H1 (cell line): ENCODE results near the gene LACTB. TPM values are rescaled to one million over a fixed set of nuclear protein-coding genes. Genes with fewer than 3 reads are reported as not detected.

Experiments used
- CTCF ChIA-PET: fragments of 300-600 bp; sonication (Branson Sonifier 250); formaldehyde crosslinking; loops from one replicate; lab custom pipeline; 2021; ENCODE audit not compliant: partially characterized antibody; lab: Charles Lee
- POLR2A ChIA-PET: fragments of 300-600 bp; sonication (Branson Sonifier 250); formaldehyde crosslinking; loops from one replicate; lab custom pipeline; 2021; ENCODE audit warnings: inconsistent platforms; ENCODE audit not compliant: partially characterized antibody; lab: Charles Lee
- DNase-seq, 2 experiments: peaks; one replicate each; pipeline versions ENCODE4 v3.0.0 to v3.0.0-alpha.2; 2010 to 2022; ENCODE audit warnings: low spot score in 2 of 2, low read depth in 1 of 2, mixed read lengths in 1 of 2
- FAIRE-seq: peaks from 2 replicates; lab custom pipeline; 2011; peaks lifted over from hg19 to GRCh38; lab: Jason Lieb, UNC
- H2AFZ ChIP-seq: 2 replicates; pipeline ENCODE4 v1.8.1; 2012; ENCODE audit warnings: low read length, inconsistent platforms
- H2AK5ac ChIP-seq: 2 replicates; pipeline ENCODE4 v1.6.1; 2013; ENCODE audit warnings: low read depth, low read length
- H2BK120ac ChIP-seq: replicated peaks from 2 replicates; pipeline ENCODE3; 2013; ENCODE audit warnings: low read depth, low read length, inconsistent platforms
- H2BK12ac ChIP-seq: 2 replicates; pipeline ENCODE4 v1.6.1; 2013; ENCODE audit warnings: low read depth, low read length
- H2BK15ac ChIP-seq: 2 replicates; pipeline ENCODE4 v1.6.1; 2013; ENCODE audit warnings: low read length
- H2BK20ac ChIP-seq: 2 replicates; pipeline ENCODE4 v1.6.1; 2013; ENCODE audit warnings: low read length
- H2BK5ac ChIP-seq: 2 replicates; pipeline ENCODE4 v1.6.1; 2013; ENCODE audit warnings: low read depth, low read length
- H3K14ac ChIP-seq: 2 replicates; pipeline ENCODE4 v1.6.1; 2013; ENCODE audit warnings: inconsistent platforms; ENCODE audit not compliant: insufficient read length
- H3K18ac ChIP-seq: 2 replicates; pipeline ENCODE4 v1.6.1; 2013; ENCODE audit warnings: low read length; ENCODE audit errors: extremely low read depth
- H3K23ac ChIP-seq: 2 replicates; pipeline ENCODE4 v1.6.1; 2013; ENCODE audit warnings: inconsistent platforms; ENCODE audit not compliant: insufficient read length
- H3K23me2 ChIP-seq: 2 replicates; pipeline ENCODE4 v1.6.1; 2013; ENCODE audit warnings: low read depth, low read length
- H3K27ac ChIP-seq: 2 replicates; pipeline ENCODE4 v1.6.1; 2011; ENCODE audit warnings: low read depth, low read length, inconsistent platforms
- H3K27me3 ChIP-seq, 4 experiments: replicated peaks in 1 of 4; 1 replicate in 1 of 4; 2 replicates in 3 of 4; pipeline versions ENCODE4 v1.6.1 to v1.8.1; 2011 to 2013; ENCODE audit warnings: low read length in 3 of 4, mild to moderate bottlenecking in 3 of 4, inconsistent platforms in 2 of 4, mixed read lengths in 2 of 4, moderate library complexity in 1 of 4; ENCODE audit not compliant: control insufficient read depth in 3 of 4, insufficient read depth in 3 of 4; ENCODE audit errors: extremely low read depth in 1 of 4
- H3K36me3 ChIP-seq, 4 experiments: 2 replicates each; pipeline versions ENCODE4 v1.6.1 to v1.8.1; 2011 to 2013; ENCODE audit warnings: mild to moderate bottlenecking in 4 of 4, low read length in 3 of 4, moderate library complexity in 2 of 4, control low read depth in 1 of 4, inconsistent platforms in 1 of 4; ENCODE audit not compliant: insufficient read depth in 4 of 4, control insufficient read depth in 2 of 4
- H3K4ac ChIP-seq: replicated peaks from 2 replicates; pipeline ENCODE3; 2013; ENCODE audit warnings: low read length, low read depth, mixed read lengths, inconsistent platforms; ENCODE audit not compliant: insufficient read length
- H3K4me1 ChIP-seq, 4 experiments: replicated peaks in 1 of 4; 1 replicate in 1 of 4; 2 replicates in 3 of 4; pipeline versions ENCODE4 v1.6.1 to v1.8.1; 2011 to 2013; ENCODE audit warnings: low read length in 3 of 4, inconsistent platforms in 2 of 4, mixed read lengths in 1 of 4; ENCODE audit not compliant: insufficient read depth in 4 of 4, control insufficient read depth in 3 of 4
- H3K4me2 ChIP-seq, 2 experiments: 2 replicates each; pipeline versions ENCODE4 v1.6.1 to v1.8.1; 2011 to 2013; ENCODE audit warnings: low read depth in 2 of 2, low read length in 2 of 2, control low read depth in 1 of 2, inconsistent platforms in 1 of 2, mild to moderate bottlenecking in 1 of 2; ENCODE audit not compliant: insufficient read depth in 1 of 2
- H3K4me3 ChIP-seq, 4 experiments: fragments of 200-600, 300-600 bp in 1 of 4; sonication (generic), shearing (Covaris generic), sonication (Bioruptor Twin) in 1 of 4; 2 replicates each; pipeline versions ENCODE4 v1.5.1 to v1.8.1; 2011 to 2016; ENCODE audit warnings: low read length in 4 of 4, low read depth in 3 of 4, control low read depth in 2 of 4, inconsistent platforms in 2 of 4, mild to moderate bottlenecking in 2 of 4, mixed read lengths in 1 of 4, moderate library complexity in 1 of 4; ENCODE audit not compliant: insufficient read depth in 2 of 4; ENCODE audit errors: extremely low read depth in 1 of 4
- H3K56ac ChIP-seq: replicated peaks from 2 replicates; pipeline ENCODE3; 2013; ENCODE audit warnings: low read depth, mild to moderate bottlenecking, mixed read lengths, low read length, inconsistent platforms; ENCODE audit not compliant: insufficient read length
- H3K79me1 ChIP-seq: 2 replicates; pipeline ENCODE4 v1.6.1; 2013; ENCODE audit warnings: low read depth, low read length, control low read depth
- H3K79me2 ChIP-seq, 2 experiments: 2 replicates each; pipeline versions ENCODE4 v1.6.1 to v1.8.1; 2012 to 2013; ENCODE audit warnings: low read length in 2 of 2, mild to moderate bottlenecking in 2 of 2, inconsistent platforms in 1 of 2; ENCODE audit not compliant: insufficient read depth in 2 of 2, control insufficient read depth in 1 of 2
- H3K9ac ChIP-seq, 4 experiments: replicated peaks in 1 of 4; 1 replicate in 1 of 4; 2 replicates in 3 of 4; pipeline versions ENCODE4 v1.6.1 to v1.8.1; 2011 to 2013; ENCODE audit warnings: low read depth in 3 of 4, low read length in 3 of 4, control low read depth in 2 of 4, mild to moderate bottlenecking in 2 of 4, moderate library complexity in 2 of 4, inconsistent platforms in 1 of 4; ENCODE audit errors: extremely low read depth in 1 of 4
- H3K9me3 ChIP-seq, 2 experiments: 2 replicates each; pipeline versions ENCODE4 v1.6.1 to v1.8.1; 2012 to 2013; ENCODE audit warnings: mild to moderate bottlenecking in 2 of 2, moderate library complexity in 2 of 2, control low read depth in 1 of 2, inconsistent platforms in 1 of 2, low read depth in 1 of 2, low read length in 1 of 2, mixed read lengths in 1 of 2; ENCODE audit not compliant: insufficient read depth in 2 of 2
- H4K20me1 ChIP-seq, 2 experiments: replicated peaks in 1 of 2; 2 replicates each; pipeline versions ENCODE3 to v1.8.1; 2011 to 2013; ENCODE audit warnings: inconsistent platforms in 2 of 2, low read length in 2 of 2, mild to moderate bottlenecking in 1 of 2; ENCODE audit not compliant: insufficient read depth in 2 of 2, control insufficient read depth in 1 of 2
- H4K5ac ChIP-seq: 2 replicates; pipeline ENCODE4 v1.6.1; 2013; ENCODE audit warnings: low read length, low read depth, mixed read lengths, inconsistent platforms; ENCODE audit not compliant: insufficient read length
- H4K8ac ChIP-seq: 2 replicates; pipeline ENCODE4 v1.8.0; 2013; ENCODE audit warnings: mild to moderate bottlenecking, moderate library complexity, low read length, inconsistent platforms; ENCODE audit not compliant: insufficient read depth; ENCODE audit errors: extremely low read depth
- H4K91ac ChIP-seq: replicated peaks from 2 replicates; pipeline ENCODE3; 2013; ENCODE audit warnings: low read length, mixed read lengths, inconsistent platforms; ENCODE audit not compliant: insufficient read length
- ATF3 ChIP-seq: IDR thresholded peaks from 2 replicates; pipeline ENCODE4 v1.6.1; 2011; ENCODE audit warnings: low read depth, mild to moderate bottlenecking, low read length; ENCODE audit not compliant: insufficient read depth
- BCL11A ChIP-seq, 2 experiments: IDR thresholded peaks; one replicate each; pipeline ENCODE4 v1.6.1; 2011; ENCODE audit warnings: low read depth in 2 of 2, low read length in 2 of 2, mild to moderate bottlenecking in 2 of 2
- EZH2 ChIP-seq: fragments of 200-600 bp; sonication (generic); IDR thresholded peaks from 2 replicates; pipeline ENCODE4 v1.7.1; 2012; ENCODE audit warnings: low read depth, mild to moderate bottlenecking, moderate library complexity, low read length, inconsistent platforms; ENCODE audit not compliant: severe bottlenecking
- GABPA ChIP-seq: IDR thresholded peaks from 2 replicates; pipeline ENCODE4 v1.6.1; 2011; ENCODE audit warnings: mild to moderate bottlenecking, low read length, moderate library complexity, borderline replicate concordance; ENCODE audit not compliant: insufficient read depth
- GTF2F1 ChIP-seq: IDR thresholded peaks from 2 replicates; pipeline ENCODE4 v1.6.1; 2012; ENCODE audit warnings: low read depth, low read length, improper control_type of control experiment, borderline replicate concordance
- MAFK ChIP-seq: IDR thresholded peaks from 2 replicates; pipeline ENCODE4 v1.6.1; 2012; ENCODE audit warnings: low read depth, mild to moderate bottlenecking, improper control_type of control experiment, low read length
- MAX ChIP-seq: IDR thresholded peaks from 2 replicates; pipeline ENCODE4 v1.6.1; 2012; ENCODE audit warnings: inconsistent platforms
- PHF8 ChIP-seq: fragments of 200-600 bp; sonication (generic); conservative IDR thresholded peaks from 2 replicates; pipeline ENCODE4 v1.7.1; 2012; ENCODE audit warnings: low read depth, mild to moderate bottlenecking, inconsistent platforms, low read length, moderate library complexity
- RBBP5 ChIP-seq: IDR thresholded peaks from 2 replicates; pipeline ENCODE4 v1.7.1; 2012; ENCODE audit warnings: low read depth, mild to moderate bottlenecking, inconsistent platforms, low read length, moderate library complexity, borderline replicate concordance
- SUZ12 ChIP-seq: fragments of 200-600 bp; sonication (generic); IDR thresholded peaks from 2 replicates; pipeline ENCODE4 v1.6.1; 2012; ENCODE audit warnings: mild to moderate bottlenecking, inconsistent platforms, low read length, moderate library complexity, mixed read lengths
- TAF7 ChIP-seq: optimal IDR thresholded peaks from 2 replicates; pipeline ENCODE3; 2011; ENCODE audit warnings: low read depth, mild to moderate bottlenecking, inconsistent platforms, low read length, moderate library complexity, borderline replicate concordance
- TCF12 ChIP-seq: IDR thresholded peaks from 2 replicates; pipeline ENCODE4 v1.6.1; 2011; ENCODE audit warnings: low read depth, mild to moderate bottlenecking, low read length
- ZNF274 ChIP-seq: IDR thresholded peaks from 2 replicates; pipeline ENCODE4 v1.7.0; 2012; ENCODE audit warnings: low read length, borderline replicate concordance; ENCODE audit errors: extremely low read depth
- WGBS, 2 experiments: shearing (Covaris generic) in 1 of 2; methylation state at CpG; one replicate each; pipeline versions ENCODE4 v1.1.6 to v1.1.7; 2013 to 2015; ENCODE audit warnings: low lambda C conversion rate in 2 of 2, mixed read lengths in 2 of 2, inconsistent platforms in 1 of 2, low coverage in 1 of 2, missing lambda C conversion rate in 1 of 2; ENCODE audit not compliant: insufficient replicate concordance in 2 of 2, insufficient coverage in 1 of 2, insufficient read length in 1 of 2; ENCODE audit errors: extremely low coverage in 1 of 2, missing lambda C conversion rate in 1 of 2; 5-methylcytosine and 5-hydroxymethylcytosine counted together
- polyA plus RNA-seq, 7 experiments: library from polyadenylated mRNA; depleted of rRNA in 3 of 7; stranded (reverse) in 5 of 7; unstranded in 2 of 7; fragments of >200 nt in 5 of 7; fragments of 200-250 nt in 2 of 7; gene quantifications; 1 replicate in 5 of 7; 2 replicates in 1 of 7; 4 replicates in 1 of 7; pipeline versions ENCODE4 v1.2.1 to v1.2.3, GENCODE V29; 2011 to 2013; ENCODE audit warnings: missing spikeins in 2 of 7, mixed read lengths in 2 of 7
- total RNA-seq: library from RNA; stranded (reverse); fragmentation: NEBNext Ultra II Directional; extraction: Animal tissue kit (Norgen Biotek cat#: 25700); gene quantifications from 2 replicates; pipeline ENCODE4 v1.2.1, GENCODE V29; 2021

Gene LACTB
- total and polyA plus RNA-seq, 2 of the 8 experiments (the other 6 are each of a cell fraction or from before 2014, with no cell fraction given) = 5.8 to 14.9 TPM

GRCh38 chr15:63135804-63136203, 14.1 kb downstream of the LACTB start:
- Histone ChIP-seq H4K5ac (no peak overlapping the region), H3K23ac (no peak overlapping the region), H3K9ac (no peak overlapping the region), H2AFZ (no peak overlapping the region), H3K27me3 (no peaks in the 10 kb centered on the region), H2BK15ac (no peak overlapping the region), H3K18ac (no peak overlapping the region), H4K91ac (no peak overlapping the region), H3K79me2 (no peaks in the 10 kb centered on the region), H3K4me1 (no peaks in the 10 kb centered on the region), H2BK5ac (no peak overlapping the region), H3K36me3 (no peaks in the 10 kb centered on the region; a peak in 1 of 8 replicates), H3K4ac (no peak overlapping the region), H2BK120ac (no peak overlapping the region), H3K23me2 (no peaks in the 10 kb centered on the region), H3K9me3 (no peaks in the 10 kb centered on the region), H2BK20ac (no peak overlapping the region), H3K27ac (no peak overlapping the region), H2AK5ac (no peak overlapping the region), H4K8ac (no peak overlapping the region), H3K4me3 (no peak overlapping the region), H3K56ac (no peak overlapping the region), H3K79me1 (no peaks in the 10 kb centered on the region), H3K4me2 (no peak overlapping the region), H3K14ac (no peak overlapping the region), H4K20me1 (no peaks in the 10 kb centered on the region), H2BK12ac (no peak overlapping the region)
- POLR2A ChIA-PET = interaction anchor here (1.1 kb wide), 1 partner anchor 22 kb away, joined by 3 read pairs; the partner anchor contains the start of gene RPS27L
- FAIRE-seq = no peak
- no peak for DNase-seq
- 88% methylated on average over 3 of the region's 3 CpGs; no CpG with 5 or more reads in 1 of the 2 experiments for WGBS, 2 experiments
- CTCF ChIA-PET = interaction anchor here (1.0 to 2.3 kb wide), 3 partner anchors 11 to 351 kb away, joined by 3 to 10 read pairs (median 4); no protein-coding TSS in a partner anchor
- no peak for TF ChIP-seq ATF3
- no peak for TF ChIP-seq EZH2
- no peak for TF ChIP-seq BCL11A (IDR thresholded peaks at IDR 0.05; ENCODE audit: low read depth in 2 of 2, low read length in 2 of 2)
- TF ChIP-seq TAF7 = no peak
- no peak for TF ChIP-seq GTF2F1
- no peak for TF ChIP-seq MAFK
- no peak for TF ChIP-seq RBBP5
- no peak for TF ChIP-seq SUZ12
- no peak for TF ChIP-seq TCF12
- TF ChIP-seq PHF8 = no peak
- TF ChIP-seq GABPA = no peak
- TF ChIP-seq MAX = no peak
- no peak for TF ChIP-seq ZNF274
